Measurements from ENCODE around the gene SORT1. TPM values are rescaled to one million over a fixed set of nuclear protein-coding genes. Genes with fewer than 3 reads are reported as not detected.

SORT1 gene
- total RNA-seq, 1 donor from 2014 or later: 52.3 TPM

GRCh38 chr1:109268431-109269211 lies 129.1 kb downstream of the SORT1 start:
- H3K36me3 Mint-ChIP-seq: peaks cover 3% of the 10 kb centered on the region
- no peaks in the 10 kb centered on the region for H3K27me3 Mint-ChIP-seq
- no peak overlapping the region for H3K4me3 Mint-ChIP-seq
- TF ChIP-seq, protein P1, sequence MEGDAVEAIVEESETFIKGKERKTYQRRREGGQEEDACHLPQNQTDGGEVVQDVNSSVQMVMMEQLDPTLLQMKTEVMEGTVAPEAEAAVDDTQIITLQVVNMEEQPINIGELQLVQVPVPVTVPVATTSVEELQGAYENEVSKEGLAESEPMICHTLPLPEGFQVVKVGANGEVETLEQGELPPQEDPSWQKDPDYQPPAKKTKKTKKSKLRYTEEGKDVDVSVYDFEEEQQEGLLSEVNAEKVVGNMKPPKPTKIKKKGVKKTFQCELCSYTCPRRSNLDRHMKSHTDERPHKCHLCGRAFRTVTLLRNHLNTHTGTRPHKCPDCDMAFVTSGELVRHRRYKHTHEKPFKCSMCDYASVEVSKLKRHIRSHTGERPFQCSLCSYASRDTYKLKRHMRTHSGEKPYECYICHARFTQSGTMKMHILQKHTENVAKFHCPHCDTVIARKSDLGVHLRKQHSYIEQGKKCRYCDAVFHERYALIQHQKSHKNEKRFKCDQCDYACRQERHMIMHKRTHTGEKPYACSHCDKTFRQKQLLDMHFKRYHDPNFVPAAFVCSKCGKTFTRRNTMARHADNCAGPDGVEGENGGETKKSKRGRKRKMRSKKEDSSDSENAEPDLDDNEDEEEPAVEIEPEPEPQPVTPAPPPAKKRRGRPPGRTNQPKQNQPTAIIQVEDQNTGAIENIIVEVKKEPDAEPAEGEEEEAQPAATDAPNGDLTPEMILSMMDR (conservative IDR thresholded peaks at IDR 0.05): no peak
- H3K27ac Mint-ChIP-seq: no peak overlapping the region
- DNase-seq (ENCODE audit: extremely low spot score, unreplicated experiment): peak; percentile 67
- no peaks in the 10 kb centered on the region for H3K9me3 Mint-ChIP-seq
- H3K4me1 Mint-ChIP-seq (ENCODE audit: unreplicated experiment): peaks cover 3% of the 10 kb centered on the region

DNA sequence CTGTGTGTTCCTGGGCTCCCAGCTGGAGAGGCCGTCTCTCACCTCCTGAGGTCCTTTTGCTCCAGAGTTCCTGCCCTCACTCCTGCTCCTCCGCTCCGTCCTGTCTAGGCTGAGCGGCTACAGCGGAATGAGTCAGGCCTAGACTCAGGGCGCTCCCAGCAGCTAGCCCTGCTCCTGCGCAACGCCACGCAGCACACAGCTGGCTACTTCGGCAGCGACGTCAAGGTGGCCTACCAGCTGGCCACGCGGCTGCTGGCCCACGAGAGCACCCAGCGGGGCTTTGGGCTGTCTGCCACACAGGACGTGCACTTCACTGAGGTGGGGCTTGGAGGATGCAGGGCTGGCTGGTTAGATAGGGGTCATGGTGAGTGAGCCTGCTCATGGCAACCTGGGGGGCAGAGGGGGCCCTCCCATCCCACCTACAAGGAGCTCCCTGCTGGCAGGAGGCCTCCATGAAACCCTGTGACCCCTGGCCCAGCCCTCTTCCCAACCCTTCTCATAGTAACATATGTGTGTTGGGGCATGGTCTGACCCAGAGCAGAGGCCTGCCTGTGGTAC lies 129.9 kb downstream of the SORT1 start:
- H3K36me3 Mint-ChIP-seq: peaks cover 3% of the 10 kb centered on the region
- no peak overlapping the region for H3K27ac Mint-ChIP-seq
- DNase-seq (ENCODE audit: extremely low spot score, unreplicated experiment): peak; percentile 66
- H3K9me3 Mint-ChIP-seq: no peaks in the 10 kb centered on the region
- H3K27me3 Mint-ChIP-seq: no peaks in the 10 kb centered on the region
- no peak overlapping the region for H3K4me3 Mint-ChIP-seq
- TF ChIP-seq, protein P1 (conservative IDR thresholded peaks at IDR 0.05): no peak
- peaks cover 6% of the 10 kb centered on the region for H3K4me1 Mint-ChIP-seq (ENCODE audit: unreplicated experiment)

DNA sequence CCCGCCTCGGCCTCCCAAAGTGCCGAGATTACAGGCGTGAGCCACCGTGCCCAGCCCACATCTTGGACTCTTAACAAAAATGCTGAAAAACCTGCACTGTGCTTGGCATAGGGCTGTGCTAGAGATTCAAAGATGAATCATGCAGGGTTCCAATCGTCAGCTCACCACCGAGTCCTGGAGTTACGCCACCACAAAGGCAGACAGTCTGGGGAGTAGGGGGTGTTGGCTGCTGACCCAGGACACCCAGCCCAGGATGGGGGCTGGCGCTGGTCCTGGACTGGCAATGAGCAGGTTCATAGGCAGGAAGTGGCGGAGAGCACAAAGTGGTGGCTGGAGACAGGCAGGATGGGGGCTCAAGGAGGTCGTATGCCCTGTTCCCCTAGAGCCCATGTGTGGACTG lies 130.8 kb downstream of the SORT1 start:
- H3K27ac Mint-ChIP-seq: peak overlapping the region; percentile 73
- no peaks in the 10 kb centered on the region for H3K27me3 Mint-ChIP-seq
- peaks cover 6% of the 10 kb centered on the region for H3K4me1 Mint-ChIP-seq (ENCODE audit: unreplicated experiment)

DNA sequence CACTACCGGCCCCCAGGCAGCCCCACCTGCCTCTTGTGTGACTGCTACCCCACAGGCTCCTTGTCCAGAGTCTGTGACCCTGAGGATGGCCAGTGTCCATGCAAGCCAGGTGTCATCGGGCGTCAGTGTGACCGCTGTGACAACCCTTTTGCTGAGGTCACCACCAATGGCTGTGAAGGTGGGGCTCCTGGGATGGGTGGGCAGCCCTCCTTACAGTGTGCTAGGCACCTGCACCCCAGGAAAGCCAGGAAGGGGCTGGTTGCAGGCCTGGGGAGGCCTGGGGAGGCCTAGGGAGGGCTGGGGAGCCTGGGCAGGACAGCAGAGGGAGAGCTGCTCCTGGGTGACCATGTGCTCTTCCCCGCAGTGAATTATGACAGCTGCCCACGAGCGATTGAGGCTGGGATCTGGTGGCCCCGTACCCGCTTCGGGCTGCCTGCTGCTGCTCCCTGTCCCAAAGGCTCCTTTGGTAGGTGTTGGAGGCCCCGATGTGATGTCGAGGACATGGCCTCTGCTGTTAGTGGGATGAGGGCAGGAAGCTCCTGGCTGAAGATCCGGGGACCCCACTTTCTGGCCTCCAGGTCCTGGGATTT lies 131.9 kb downstream of the SORT1 start:
- H3K27ac Mint-ChIP-seq: no peak overlapping the region
- no peaks in the 10 kb centered on the region for H3K9me3 Mint-ChIP-seq
- peaks cover 6% of the 10 kb centered on the region for H3K4me1 Mint-ChIP-seq (ENCODE audit: unreplicated experiment)
- no peak overlapping the region for H3K4me3 Mint-ChIP-seq
- DNase-seq (ENCODE audit: extremely low spot score, unreplicated experiment): no peak
- no peaks in the 10 kb centered on the region for H3K27me3 Mint-ChIP-seq
- H3K36me3 Mint-ChIP-seq: peaks cover 3% of the 10 kb centered on the region
- TF ChIP-seq, protein P1 (conservative IDR thresholded peaks at IDR 0.05): no peak

More for the DNA sequence above, 130.8 kb downstream of the SORT1 start:
- DNase-seq (ENCODE audit: extremely low spot score, unreplicated experiment): no peak
- Mint-ChIP-seq H3K36me3 (peaks cover 3% of the 10 kb centered on the region), H3K9me3 (no peaks in the 10 kb centered on the region), H3K4me3 (no peak overlapping the region)
- TF ChIP-seq, protein P1 (conservative IDR thresholded peaks at IDR 0.05): no peak

DNA sequence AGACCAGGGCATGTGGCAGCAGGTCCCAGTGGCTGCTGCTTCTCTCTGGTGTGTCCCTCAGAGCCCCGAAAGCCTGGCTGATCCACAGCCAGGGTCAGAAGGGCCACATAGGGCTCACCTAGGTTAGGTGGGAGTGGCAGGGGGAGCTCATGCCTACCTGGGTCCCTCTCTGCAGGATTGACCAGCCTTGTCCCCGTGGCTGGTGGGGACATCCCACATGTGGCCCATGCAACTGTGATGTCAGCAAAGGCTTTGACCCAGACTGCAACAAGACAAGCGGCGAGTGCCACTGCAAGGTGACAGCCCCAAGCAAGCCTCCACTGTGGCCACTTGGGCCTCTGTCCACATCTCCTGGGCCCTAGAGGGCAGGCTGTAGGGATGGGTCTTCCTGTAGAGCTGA lies 132.7 kb downstream of the SORT1 start:
- Mint-ChIP-seq H3K27me3 (no peaks in the 10 kb centered on the region), H3K4me1 (ENCODE audit: unreplicated experiment) (peaks cover 6% of the 10 kb centered on the region), H3K9me3 (no peaks in the 10 kb centered on the region), H3K4me3 (no peak overlapping the region), H3K36me3 (peaks cover 3% of the 10 kb centered on the region), H3K27ac (no peak overlapping the region)
- DNase-seq (ENCODE audit: extremely low spot score, unreplicated experiment): no peak
- TF ChIP-seq, protein P1 (conservative IDR thresholded peaks at IDR 0.05): no peak
